IPS-18c (cell line): ENCODE measurements around the gene HK3.

Experiments
- H3K4me3 ChIP-seq: 2 replicates; pipeline ENCODE4 v1.7.0; 2013; ENCODE audit warnings: low read depth, mild to moderate bottlenecking, low read length, moderate library complexity; ENCODE audit not compliant: insufficient read depth
- H3K9me3 ChIP-seq: one replicate; pipeline ENCODE4 v1.6.1; 2013; ENCODE audit warnings: mild to moderate bottlenecking, low read length, moderate library complexity; ENCODE audit not compliant: control insufficient read depth, insufficient read depth

The HK3 gene

GRCh38 chr5:176899296-176899891 lies at the start of gene HK3:
Gene HK3 (minus strand): TSS chr5:176899346. CDS start chr5:176896159, 3,187 bp downstream.
- H3K4me3 ChIP-seq = no peak within 1 kb of the TSS

DNA sequence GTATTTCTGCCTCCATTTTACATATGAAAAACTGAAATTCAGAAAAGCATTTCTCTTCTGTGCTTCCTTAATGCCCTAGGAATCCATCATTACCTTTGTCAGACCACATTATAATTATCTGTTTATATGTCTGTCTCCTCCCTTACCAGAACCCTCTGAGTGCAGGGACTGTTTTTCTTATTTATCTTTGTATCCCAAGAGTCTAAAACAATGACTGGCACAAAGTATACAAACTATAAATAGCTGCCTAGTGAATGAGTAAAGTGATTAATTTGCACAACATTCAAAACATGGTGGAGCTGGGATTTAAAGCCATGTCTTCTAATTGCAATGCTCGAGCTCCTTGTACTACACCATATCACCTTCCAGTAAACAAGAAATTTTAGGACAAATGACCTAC lies 49.3 kb upstream of the HK3 start:
- no peak overlapping the region for H3K4me3 ChIP-seq
- no peaks in the 10 kb centered on the region for H3K9me3 ChIP-seq

More at GRCh38 chr5:176899296-176899891, at the start of gene HK3:
- no peaks in the 10 kb centered on the region for H3K9me3 ChIP-seq

DNA sequence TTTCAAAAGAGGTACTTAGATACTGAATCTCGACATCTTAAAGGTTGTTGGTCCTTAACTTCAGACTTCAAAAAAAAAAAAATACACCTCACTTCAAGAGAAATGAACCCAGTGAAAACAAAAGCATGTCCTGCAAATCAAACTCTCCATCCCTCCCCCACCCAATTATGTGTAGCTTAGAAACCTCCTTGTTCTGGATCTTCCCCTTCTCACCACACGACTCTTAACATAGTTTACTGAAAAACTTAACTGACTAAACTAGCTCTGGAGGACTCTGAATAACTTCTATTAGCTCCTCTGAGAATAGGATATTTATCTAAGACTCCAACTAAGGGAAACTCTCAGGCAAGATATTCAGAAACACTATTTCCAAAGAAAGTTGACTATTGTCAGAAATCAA lies 48.7 kb upstream of the HK3 start:
- Histone ChIP-seq H3K9me3 (no peaks in the 10 kb centered on the region), H3K4me3 (no peak overlapping the region)

- no peak overlapping the region for H3K4me3 ChIP-seq
Observed at GRCh38 chr5:176944268-176944667, 45.1 kb upstream of the HK3 start.

DNA sequence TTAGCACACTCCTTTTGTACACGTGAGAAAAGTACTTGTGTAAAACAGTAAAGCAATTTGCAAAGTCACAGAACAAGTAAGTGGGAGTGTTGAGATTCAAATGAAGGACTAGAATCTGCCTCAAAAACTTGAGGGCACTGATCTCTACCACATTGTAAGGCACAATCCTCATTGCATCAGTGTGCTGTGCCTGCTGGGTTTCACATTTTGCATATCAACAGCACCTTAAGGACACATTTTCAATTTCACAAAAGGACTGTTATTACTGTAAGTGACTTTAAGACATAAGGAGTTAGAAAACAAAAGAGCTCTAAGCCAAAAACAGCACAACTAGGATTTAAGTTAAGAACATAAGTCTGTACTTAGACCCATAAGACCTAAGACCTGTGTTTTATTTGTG lies 44.7 kb upstream of the HK3 start:
- Histone ChIP-seq H3K4me3 (no peak overlapping the region), H3K9me3 (no peaks in the 10 kb centered on the region)

More at GRCh38 chr5:176944268-176944667, 45.1 kb upstream of the HK3 start:
- H3K9me3 ChIP-seq = no peaks in the 10 kb centered on the region

DNA sequence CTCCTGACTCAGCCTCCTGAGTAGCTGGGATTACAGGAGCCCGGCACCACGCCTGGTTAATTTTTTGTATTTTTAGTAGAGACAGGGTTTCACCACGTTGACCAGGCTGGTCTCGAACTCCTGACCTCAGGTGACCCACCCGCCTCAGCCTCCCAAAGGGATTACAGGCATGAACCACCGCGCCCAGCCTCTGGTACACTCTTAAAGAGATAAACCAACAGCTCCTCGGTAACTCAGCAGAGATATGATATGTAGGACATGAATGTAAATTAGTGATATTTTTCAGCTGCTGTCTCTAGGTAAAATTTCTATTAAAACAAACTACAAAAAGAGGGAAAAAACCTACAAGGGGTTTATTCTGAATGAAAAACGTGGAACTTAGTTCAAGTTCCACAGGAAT lies 42.8 kb upstream of the HK3 start:
- Histone ChIP-seq H3K9me3 (no peaks in the 10 kb centered on the region), H3K4me3 (no peak overlapping the region)

DNA sequence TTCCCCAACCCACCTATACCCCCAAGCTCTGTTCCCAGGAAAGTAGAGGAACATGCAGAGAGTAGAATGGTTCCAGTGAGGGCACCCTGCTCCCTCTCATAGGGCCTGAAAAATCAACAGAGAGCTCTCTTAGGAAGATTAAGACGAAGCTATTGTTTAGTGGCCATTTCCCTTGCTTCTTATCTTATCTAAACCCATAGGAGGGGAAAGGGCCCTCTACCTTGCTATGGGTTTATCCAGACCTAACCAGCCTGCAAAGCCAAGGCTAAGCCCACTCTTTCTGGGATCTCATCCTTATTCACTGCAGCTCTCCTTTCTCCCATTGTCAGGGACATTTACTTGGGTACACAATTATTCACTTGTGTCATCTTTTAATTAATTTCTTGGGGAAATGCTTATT lies 39.3 kb upstream of the HK3 start:
- Histone ChIP-seq H3K9me3 (no peaks in the 10 kb centered on the region), H3K4me3 (no peak overlapping the region)

GRCh38 chr5:176935017-176935416 lies 35.9 kb upstream of the HK3 start:
- H3K4me3 ChIP-seq = no peak overlapping the region
- H3K9me3 ChIP-seq = no peaks in the 10 kb centered on the region

DNA sequence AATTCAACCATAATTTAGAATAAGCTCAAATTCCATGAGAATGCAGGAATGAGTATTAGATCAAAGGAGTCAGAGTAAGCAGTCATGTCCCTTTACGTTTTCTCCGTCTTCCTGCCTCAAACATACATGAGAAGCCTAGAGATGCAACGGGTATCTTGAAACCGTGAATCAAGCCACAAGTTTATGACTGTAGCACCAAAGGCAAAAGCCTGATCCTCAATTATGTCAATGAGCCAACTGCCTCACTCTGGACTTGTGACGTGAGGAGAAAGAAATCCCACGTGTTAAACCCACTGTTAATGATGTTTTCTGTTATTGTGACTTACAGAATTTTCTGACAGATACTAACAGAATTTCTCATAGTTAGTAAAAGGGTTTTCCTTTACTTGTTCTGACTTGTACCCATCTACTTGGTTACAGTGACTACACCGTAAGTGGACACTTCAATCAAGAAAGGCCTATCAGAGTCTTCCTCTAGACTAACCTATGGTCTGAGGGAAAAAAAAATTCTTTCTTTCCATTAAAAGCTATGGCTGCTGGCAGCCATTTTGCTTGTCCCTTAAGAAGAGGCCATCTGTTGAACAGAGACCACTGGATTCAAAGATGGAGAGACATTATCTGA lies 35.3 kb upstream of the HK3 start:
- H3K4me3 ChIP-seq = no peak overlapping the region
- H3K9me3 ChIP-seq = no peaks in the 10 kb centered on the region

DNA sequence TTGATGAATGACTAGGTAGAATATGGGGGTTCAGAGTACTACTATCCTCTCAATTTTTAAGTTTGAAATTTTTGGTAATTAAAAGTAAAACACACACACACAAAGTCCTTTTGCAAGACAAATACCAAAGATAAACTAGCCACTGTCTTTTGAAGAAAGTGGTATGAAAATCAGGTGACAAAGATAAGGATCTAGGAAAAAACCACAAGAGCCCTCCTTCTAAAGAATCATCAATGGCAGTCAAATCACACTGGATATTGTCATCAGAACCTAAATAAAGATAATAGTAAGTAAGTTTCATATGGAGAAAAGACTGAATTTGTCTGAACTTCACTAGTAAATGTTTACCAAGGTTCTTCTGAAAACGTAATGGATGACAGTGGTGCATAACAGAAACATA lies 30.5 kb upstream of the HK3 start:
- H3K9me3 ChIP-seq = no peaks in the 10 kb centered on the region

DNA sequence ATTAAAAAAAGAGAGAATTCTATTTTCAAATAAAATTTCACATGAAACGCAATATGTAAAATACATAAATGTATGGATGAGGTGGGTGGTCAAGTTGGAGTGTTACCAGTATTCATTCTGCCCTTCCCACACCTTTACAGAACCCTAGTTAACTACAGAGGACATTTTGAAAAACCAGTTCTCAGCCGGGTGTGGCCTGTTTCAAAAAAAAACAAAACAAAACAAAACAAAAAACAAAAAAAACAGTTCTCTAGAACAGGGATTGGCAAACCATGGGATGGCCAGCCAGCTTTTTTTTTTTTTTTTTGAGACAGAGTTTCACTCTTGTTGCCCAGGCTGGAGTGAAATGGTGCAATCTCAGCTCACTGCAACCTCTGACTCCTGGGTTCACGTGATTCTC lies 28.4 kb upstream of the HK3 start:
- Histone ChIP-seq H3K4me3 (no peak overlapping the region), H3K9me3 (no peaks in the 10 kb centered on the region)

More for the DNA sequence above, 30.5 kb upstream of the HK3 start:
- no peak overlapping the region for H3K4me3 ChIP-seq

DNA sequence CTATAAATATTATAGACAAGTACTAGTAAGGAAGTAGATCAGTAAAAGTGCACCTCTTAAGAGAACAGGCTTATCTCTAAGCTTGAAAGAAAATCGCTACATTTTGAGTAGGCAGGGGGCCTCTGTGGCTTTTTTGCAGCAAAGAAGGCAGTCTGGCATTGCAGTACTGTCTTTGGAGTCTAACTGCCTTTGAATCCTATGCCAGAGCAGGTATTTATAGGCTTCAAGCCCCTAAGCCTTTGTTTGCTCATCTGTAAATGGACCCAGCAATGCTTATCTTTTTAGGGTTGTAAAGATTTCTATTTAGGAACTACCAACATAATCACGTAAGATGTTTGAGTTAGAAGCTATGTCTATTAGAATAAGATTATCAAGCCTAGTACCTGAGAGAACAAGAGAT lies 23.7 kb upstream of the HK3 start:
- no peak overlapping the region for H3K4me3 ChIP-seq

DNA sequence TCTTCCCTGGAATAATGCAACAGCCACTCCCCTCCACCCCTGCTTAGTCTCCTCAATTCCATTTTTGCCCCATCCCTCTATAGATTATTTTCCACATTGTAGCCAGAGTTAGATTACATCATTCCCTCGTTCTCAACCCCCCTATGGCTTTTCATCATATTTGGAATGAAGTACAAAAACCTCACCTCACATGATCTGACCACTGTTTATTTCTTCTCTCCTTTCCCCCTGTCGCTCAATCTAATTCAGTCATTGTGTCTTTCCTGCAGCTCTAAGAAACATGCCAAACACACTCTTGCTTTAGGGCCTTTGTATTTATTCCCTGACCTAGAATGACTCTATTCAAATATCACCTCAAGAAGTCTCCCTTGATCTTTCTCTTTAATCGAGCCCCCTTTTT lies 22.6 kb upstream of the HK3 start:
- H3K4me3 ChIP-seq = no peak overlapping the region
- H3K9me3 ChIP-seq = no peaks in the 10 kb centered on the region

More for the DNA sequence above, 23.7 kb upstream of the HK3 start:
- no peaks in the 10 kb centered on the region for H3K9me3 ChIP-seq

- Histone ChIP-seq H3K9me3 (no peaks in the 10 kb centered on the region), H3K4me3 (no peak overlapping the region)
Observed at GRCh38 chr5:176918613-176919012, 19.5 kb upstream of the HK3 start.

- Histone ChIP-seq H3K4me3 (no peak overlapping the region; the same call in 1 of the 2 replicates), H3K9me3 (no peaks in the 10 kb centered on the region)
Observed at GRCh38 chr5:176916337-176916736, 17.2 kb upstream of the HK3 start.

DNA sequence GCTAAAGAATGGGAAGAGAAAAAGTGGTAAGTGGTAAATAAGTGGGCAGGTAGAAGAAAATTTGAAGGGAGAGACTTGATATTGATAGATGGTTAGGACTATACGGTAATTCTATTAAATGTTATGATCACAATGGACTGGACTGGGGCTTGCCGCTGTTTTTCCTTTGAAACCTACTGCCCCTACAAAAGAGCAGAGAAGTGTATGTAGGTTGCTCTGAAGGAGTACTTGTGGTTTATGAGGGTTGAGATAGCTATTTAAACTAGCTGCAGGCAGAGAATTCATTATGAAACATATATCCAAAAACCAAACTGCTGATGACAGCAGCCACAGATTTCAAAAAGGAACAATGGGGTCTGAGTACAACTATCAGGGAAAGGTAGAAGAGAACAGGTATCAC lies 16.8 kb upstream of the HK3 start:
- H3K4me3 ChIP-seq = no peak overlapping the region; the same call in 1 of the 2 replicates
- no peaks in the 10 kb centered on the region for H3K9me3 ChIP-seq

DNA sequence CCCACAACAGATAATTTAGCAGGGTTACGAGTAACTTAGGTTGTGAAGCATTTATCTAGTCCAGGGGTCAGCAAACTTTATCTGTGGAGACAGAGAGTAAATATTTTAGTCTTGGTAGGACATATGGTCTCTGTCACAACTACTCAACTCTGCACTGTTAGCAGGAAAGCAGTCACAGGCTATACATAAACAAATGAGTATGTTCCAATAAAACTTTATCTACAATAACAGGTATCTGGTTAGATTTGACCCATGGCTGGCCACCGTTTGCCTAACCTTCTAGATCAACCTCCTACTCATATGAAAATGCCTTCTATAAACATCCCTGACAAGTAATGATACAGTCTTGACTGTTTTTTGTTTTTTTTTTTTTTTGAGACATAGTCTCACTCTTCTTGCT lies 13.0 kb upstream of the HK3 start:
- no peaks in the 10 kb centered on the region for H3K9me3 ChIP-seq

GRCh38 chr5:176908675-176909368 lies 9.7 kb upstream of the HK3 start:
- Histone ChIP-seq H3K4me3 (no peak overlapping the region), H3K9me3 (no peaks in the 10 kb centered on the region)

More for the DNA sequence above, 13.0 kb upstream of the HK3 start:
- H3K4me3 ChIP-seq = no peak overlapping the region
